Upper lobe of left lung (tissue), 4 donors: ENCODE data around the gene SRSF2.
"Not testable (repeated sequence)": the region's sequence is repeated elsewhere in the genome, so short reads cannot be mapped to it uniquely, and the experiment has no call there.

Experiments used
- CTCF ChIP-seq, 6 experiments: fragments of 450-650 bp in 4 of 6; fragments of 200-600 bp in 2 of 6; sonication (generic) in 2 of 6; IDR thresholded peaks; one replicate each; pipeline ENCODE4 v1.5.1; 2016 to 2019; ENCODE audit warnings: antibody characterized with exemption in 6 of 6
- EP300 ChIP-seq, 4 donors: sonication (generic); formaldehyde crosslinking; IDR thresholded peaks; one replicate each; pipeline ENCODE4 v1.5.1; 2017; ENCODE audit warnings: antibody characterized with exemption in 4 of 4, control low read depth in 2 of 4
- POLR2A ChIP-seq, 4 donors: fragments of 450-650 bp; IDR thresholded peaks; one replicate each; pipeline ENCODE4 v1.5.1; 2016 to 2017; ENCODE audit warnings: antibody characterized with exemption in 4 of 4, mild to moderate bottlenecking in 2 of 4
- POLR2AphosphoS5 ChIP-seq, 2 donors: sonication (generic); formaldehyde crosslinking; IDR thresholded peaks; one replicate each; pipeline ENCODE4 v1.5.1; 2017; ENCODE audit warnings: antibody characterized with exemption in 2 of 2

- TF ChIP-seq CTCF, POLR2A, EP300 (IDR thresholded peaks at IDR 0.05): not testable (repeated sequence)
- TF ChIP-seq POLR2AphosphoS5 (IDR thresholded peaks at IDR 0.05): peak in 1 of 2 donors; percentile 14
Observed at GRCh38 chr17:76709951-76710862, 26.9 kb downstream of the SRSF2 start.
